HG03135 (cell line): ENCODE measurements around the gene GPR78.
"Not testable (repeated sequence)": the region's sequence is repeated elsewhere in the genome, so short reads cannot be mapped to it uniquely, and the experiment has no call there.

Experiments used
- ATAC-seq: cut with Tn5 transposase; IDR thresholded peaks from one replicate; pipeline ENCODE4 v1.9.1; 2021; ENCODE audit warnings: mild to moderate bottlenecking, moderate library complexity; ENCODE audit not compliant: unreplicated experiment

Gene GPR78

DNA sequence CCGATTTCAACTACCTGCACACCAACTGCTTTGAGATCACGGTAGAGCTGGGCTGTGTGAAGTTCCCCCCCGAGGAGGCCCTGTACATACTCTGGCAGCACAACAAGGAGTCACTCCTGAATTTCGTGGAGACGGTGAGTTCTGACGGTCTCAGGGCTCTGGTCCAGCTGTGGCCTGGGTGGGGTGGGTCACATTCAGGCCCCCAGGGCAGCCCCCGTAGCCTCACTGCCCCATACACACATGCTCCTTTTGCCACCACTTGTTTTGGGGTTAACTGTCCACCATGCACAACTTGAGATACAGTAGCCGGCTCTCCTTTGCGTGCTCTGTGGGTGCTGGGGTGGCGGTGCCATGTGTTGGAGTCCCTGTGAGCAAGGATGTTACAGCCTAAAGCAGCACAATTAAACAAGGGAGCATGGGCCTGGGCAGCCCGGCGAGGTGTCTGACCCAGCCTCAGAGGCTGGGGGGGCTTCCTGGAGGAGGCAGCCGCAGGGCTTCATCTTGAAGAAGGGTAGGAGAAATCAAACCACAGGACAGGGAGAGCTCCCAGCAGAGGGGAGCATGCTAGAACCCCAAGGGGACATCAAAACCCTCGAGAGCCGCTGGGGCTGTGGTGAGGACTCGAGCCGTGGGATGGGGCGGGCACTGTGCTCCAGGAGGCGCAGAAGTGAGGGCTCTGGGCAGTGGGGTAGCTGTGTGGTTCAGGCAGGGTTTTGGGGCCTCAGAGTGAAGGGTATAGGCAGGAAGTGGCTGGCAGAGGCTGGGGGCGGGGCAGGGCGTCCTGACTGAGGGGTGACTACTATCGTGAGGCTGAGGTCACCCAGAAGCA lies 34.4 kb downstream of the GPR78 start:
- no peak for ATAC-seq

DNA sequence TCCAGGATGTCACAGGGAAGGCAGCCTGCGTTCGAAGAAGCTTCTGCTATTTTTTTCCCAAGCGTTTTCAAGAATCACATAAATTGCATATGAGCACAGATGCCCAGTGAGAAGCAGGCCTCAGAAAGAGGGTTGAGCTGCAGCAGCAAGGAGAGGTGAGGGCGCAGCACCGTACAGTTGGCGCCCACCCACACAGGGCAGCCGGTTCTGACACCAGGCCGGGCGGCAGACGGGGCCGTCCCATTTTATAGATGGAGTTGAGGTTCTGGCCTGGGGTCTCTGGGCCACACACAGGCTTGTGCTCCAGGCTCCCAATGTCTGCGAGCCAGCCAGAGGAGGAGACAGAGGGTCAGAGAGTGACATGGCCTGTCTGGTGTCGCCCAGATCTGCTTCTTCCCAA lies 35.2 kb downstream of the GPR78 start:
- ATAC-seq: no peak

DNA sequence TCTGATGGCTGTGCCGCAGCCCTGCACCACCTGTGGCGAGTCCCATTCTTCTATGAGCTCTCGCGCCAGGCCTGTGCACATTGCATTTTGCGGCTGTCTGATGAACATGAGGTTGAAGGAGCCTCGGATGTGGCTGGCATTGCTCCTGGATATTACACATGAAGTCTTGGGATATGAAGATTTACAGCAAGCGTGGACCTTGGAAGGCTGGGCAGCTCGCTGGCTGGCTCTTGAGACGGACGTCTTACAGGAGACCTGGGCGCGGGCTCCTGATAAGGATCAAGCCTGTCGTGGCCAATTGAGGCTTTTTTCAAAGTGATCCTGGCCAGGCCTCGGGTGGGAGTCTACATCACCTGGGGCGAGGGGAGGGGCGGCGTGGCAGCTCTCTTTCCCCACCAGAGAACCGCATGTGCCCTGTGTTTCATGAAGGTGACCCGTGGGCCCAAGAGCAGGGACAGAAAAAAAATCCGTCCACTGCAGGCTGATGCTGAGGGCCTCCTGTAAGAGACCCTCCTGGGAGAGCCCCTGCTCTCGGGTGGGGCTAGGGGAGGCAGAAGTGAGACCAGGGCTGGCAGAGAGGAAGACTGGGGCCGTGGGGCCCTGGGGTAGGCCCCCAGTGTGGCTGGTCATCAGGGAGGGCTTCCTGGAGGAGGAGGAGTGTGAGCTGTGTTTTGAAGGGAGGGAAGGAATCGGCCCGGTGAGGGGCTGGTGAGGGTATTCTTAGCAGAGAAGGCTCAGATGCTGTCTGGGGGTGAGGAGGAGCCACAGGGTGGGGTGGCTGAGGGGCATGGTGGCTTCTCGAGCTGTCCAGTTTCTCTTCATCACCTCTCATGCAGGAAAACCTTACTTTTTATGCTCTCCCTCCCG lies 36.0 kb downstream of the GPR78 start:
- ATAC-seq: no peak

DNA sequence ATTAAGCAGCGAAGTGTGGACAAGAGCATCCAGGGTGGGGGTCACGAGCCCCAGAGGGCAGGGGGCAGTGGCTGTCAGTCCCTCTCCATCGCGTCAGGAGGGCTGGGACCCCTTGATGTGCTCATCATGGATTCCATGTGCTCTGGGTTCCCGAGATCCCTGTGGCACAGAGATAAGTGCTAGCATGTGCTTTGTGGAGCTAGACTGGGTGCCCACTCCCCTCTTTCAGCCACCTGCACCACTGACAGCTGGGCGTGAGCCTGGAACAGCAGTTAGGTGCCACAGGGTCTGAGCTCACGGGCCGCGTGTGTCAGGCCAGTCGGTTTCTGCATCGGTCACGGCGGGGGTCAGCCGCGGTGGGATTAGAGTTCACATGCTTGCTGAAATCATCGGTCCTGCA lies 36.6 kb downstream of the GPR78 start:
- no peak for ATAC-seq

DNA sequence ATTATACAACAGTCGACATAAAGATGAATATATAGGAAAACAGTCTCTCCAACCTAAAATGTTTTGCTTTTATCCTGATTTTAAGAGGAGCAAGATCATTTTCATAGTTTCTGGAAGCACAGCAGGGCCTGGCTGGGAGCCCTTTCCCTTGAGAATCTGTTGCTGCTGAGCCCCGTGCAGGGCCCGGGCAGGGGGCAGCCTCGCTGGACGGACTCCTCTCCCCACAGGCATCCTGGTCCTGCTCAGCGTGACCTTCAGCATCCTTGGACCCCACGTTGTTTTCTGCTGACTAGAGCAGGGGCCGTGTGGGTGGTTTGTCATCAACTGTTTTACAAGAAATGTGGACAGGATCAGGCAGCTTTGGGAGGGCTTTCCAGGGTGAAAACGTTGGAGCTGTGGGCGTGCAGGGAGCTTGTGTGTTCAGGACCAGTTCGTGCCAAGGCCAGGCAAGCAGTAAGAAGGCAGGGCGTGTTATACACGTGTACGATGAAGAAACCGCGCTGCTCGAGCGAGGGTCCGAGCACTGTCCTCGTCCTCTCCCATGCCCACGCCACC lies 37.4 kb downstream of the GPR78 start:
- no peak for ATAC-seq

DNA sequence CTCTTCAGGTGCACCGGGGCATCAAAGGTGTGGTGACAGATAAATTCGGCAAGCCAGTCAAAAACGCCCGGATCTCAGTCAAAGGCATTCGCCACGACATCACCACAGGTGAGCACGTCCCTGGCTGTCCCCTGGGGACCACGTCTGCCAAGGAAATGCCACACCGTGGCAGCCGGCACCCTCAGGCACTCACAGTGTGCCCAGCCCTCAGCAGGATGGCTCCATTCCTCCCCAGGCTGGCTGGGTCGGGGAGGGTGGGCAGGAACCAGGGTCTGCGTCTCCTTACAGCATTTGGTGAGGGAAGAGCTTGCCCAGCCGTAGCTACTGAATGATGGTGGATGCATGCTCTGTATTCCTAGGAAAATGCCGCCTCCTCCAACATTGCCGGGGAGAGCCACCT lies 38.2 kb downstream of the GPR78 start:
- ATAC-seq: no peak

DNA sequence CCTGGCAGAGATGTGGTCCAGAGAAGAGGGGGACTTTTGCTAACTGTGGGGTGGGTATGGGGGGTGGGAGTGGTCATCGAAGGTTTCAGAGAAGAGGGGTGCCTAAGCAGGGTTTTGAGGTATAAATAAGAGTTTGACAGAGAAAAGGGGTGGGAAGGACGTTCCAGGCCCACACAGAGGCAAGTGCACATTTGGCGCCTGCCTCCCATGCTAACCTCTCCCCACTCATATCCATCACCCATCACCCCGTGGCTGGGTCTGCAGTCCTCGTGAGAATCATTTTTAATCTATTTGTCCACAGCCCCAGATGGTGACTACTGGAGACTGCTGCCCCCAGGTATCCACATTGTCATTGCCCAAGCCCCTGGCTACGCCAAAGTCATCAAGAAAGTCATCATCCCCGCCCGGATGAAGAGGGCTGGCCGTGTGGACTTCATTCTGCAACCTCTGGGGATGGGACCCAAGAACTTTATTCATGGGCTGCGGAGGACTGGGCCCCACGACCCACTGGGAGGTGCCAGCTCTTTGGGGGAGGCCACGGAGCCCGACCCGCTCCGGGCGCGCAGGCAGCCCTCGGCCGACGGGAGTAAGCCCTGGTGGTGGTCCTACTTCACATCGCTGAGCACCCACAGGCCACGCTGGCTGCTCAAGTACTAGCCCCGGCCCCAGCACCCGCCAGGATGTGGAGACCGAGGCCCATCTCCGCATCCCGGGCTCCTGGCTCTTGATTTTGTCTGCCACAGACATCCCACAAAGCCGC lies 38.9 kb downstream of the GPR78 start:
- ATAC-seq: no peak

DNA sequence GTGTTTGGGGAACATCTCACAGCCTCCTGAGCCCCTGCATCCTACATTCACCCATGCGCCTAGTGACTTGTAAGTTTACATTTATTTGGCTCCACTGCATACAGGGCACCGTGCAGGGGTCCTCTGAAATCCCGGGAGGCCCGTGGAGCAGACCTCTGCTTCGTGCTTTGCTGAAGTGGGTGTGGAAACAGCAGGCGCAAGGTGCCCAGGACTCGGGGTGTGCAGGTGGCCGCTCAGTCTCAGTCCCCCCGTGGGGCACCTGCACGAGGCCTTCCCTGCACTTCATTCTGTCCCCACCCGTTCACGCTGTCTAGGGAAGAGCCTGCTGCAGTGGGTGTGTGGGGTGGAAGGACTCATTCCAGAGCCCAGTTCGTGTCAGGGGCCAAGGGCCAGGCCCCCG lies 40.9 kb downstream of the GPR78 start:
- ATAC-seq: not testable (repeated sequence)

DNA sequence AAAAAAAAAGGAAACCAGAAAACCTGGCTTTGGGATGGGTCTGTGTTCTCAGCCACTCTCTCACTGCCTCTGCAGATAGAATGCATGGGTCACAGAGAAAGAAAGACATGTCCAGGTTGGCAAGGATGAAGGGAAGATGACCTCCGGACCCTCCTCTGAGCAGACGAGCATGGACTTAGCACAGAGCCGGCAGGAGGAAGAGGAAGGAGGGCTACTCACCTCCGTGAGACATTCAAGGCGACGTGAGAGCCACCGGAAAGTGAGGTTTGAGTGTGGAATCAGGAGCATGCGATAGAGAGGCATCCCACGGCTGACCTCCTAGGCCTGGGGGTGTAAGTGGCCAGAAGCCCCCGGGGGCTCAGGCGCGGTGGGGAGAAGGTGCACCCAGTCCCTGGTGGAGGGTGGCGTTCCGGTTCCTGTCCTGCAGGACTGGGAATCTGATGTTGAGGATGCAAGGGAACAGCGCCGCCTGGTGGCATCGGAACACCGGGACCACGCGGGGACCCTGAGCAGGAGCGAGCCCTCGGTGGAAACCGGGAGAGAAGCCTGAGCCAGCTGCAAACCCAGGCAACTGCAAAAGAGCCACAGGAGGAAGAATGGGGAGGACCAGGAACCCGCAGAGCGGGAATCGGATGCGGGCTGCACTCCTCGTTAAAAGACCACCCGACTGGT lies 44.5 kb downstream of the GPR78 start:
- not testable (repeated sequence) for ATAC-seq

DNA sequence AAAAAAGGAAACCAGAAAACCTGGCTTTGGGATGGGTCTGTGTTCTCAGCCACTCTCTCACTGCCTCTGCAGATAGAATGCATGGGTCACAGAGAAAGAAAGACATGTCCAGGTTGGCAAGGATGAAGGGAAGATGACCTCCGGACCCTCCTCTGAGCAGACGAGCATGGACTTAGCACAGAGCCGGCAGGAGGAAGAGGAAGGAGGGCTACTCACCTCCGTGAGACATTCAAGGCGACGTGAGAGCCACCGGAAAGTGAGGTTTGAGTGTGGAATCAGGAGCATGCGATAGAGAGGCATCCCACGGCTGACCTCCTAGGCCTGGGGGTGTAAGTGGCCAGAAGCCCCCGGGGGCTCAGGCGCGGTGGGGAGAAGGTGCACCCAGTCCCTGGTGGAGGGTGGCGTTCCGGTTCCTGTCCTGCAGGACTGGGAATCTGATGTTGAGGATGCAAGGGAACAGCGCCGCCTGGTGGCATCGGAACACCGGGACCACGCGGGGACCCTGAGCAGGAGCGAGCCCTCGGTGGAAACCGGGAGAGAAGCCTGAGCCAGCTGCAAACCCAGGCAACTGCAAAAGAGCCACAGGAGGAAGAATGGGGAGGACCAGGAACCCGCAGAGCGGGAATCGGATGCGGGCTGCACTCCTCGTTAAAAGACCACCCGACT lies 50.2 kb downstream of the GPR78 start:
- not testable (repeated sequence) for ATAC-seq

DNA sequence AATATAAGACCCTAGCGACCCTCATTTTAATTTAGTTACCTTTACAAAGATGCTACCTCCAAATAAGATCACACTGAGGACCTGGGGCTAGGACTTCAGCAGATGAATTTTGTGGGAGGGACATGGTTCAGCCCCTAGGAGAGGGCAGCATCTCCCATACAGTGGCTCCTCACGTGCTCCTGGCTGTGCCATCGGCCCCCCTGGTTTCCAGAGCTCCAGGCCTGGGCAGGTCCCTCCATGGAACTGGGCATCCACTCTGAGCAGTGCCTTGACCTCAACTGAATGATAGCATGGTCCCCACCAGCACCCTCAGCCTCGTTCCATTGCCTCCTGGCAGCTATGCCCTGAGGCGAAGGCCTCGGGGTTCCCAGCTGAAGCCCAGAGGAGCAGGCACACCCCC lies 51.7 kb downstream of the GPR78 start:
- ATAC-seq: not testable (repeated sequence)

DNA sequence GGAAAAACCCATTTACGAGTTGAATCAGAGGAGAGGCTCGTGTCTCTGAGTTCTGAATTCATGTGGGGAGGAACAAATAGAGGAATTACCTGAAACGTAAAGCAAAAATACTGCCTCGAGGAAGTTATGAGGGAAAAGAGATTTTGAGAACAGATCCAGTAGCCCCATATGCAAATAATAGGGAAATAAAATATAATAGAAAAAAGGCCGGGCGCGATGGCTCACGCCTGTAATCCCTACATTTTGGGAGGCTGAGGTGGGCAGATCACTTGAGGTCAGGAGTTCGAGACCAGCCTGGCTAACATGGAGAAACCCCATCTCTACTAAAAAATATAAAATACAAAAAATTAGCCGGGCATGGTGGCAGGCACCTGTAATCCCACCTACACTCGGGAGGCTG lies 54.6 kb downstream of the GPR78 start:
- not testable (repeated sequence) for ATAC-seq

DNA sequence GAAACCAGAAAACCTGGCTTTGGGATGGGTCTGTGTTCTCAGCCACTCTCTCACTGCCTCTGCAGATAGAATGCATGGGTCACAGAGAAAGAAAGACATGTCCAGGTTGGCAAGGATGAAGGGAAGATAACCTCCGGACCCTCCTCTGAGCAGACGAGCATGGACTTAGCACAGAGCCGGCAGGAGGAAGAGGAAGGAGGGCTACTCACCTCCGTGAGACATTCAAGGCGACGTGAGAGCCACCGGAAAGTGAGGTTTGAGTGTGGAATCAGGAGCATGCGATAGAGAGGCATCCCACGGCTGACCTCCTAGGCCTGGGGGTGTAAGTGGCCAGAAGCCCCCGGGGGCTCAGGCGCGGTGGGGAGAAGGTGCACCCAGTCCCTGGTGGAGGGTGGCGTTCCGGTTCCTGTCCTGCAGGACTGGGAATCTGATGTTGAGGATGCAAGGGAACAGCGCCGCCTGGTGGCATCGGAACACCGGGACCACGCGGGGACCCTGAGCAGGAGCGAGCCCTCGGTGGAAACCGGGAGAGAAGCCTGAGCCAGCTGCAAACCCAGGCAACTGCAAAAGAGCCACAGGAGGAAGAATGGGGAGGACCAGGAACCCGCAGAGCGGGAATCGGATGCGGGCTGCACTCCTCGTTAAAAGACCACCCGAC lies 55.8 kb downstream of the GPR78 start:
- not testable (repeated sequence) for ATAC-seq
